Stimulated activated CD4-positive, alpha-beta T cell treated with anti-CD3 and anti-CD28 coated beads, Interleukin-4, amount 100 ng/mL, for 24 hours (primary cell): ENCODE results near the gene RNF14.
A peak's percentile ranks its signal among the peaks of the same experiment; 100 is the strongest.

Experiments
- DNase-seq: peaks from one replicate; pipeline ENCODE4 v3.0.0-alpha.2; 2020

RNF14 gene

GRCh38 chr5:141986072-141986471 is 17.2 kb downstream of the RNF14 start:
- no peak for DNase-seq

DNA sequence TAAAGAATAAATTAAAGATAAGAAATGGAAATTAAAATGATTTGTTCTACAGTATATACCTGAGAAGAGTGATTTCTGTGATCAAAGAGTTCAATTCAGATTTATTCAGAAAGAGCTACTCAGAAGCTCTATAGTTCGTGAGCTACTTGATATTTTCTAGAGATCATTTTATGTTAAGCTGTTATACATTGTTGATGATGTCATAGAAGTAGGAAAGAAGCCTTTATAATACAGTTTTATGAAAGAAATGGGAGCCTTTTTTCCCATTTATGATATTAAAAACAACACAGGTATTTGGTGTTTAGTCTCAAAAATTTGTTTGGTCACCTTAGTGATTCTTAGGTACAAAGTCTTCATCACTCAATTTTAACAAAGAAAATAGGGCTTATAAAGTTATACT is 20.8 kb downstream of the RNF14 start:
- no peak for DNase-seq

DNA sequence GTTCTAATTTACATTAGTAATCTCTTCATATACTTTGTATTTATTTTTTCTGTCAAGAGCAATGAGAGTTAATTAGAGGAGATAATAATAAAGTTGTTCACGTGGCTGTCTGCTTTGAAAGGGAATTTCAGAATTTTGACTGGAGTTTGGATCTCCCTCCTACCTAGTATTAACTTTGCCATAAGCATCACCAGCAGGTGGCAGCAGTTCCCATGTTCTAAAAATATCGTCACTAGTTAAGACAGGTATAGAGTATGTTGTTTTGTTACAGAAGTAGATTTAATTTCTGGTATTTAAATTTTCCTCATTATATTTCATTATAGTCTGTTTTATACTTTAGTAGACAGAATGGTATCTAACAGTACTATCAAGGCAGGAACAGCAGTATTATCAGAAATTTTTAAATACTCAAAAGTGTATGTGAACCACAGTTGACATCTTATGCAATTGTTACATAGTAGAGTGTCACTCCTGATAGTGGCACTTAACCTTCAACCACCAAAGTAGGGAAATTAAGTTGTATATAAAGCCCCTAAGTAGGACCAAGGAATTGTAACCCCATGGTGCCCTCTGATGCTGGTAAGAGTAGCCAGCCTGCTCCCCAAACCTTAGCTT is 23.6 kb downstream of the RNF14 start:
- peak; percentile 86 for DNase-seq

DNA sequence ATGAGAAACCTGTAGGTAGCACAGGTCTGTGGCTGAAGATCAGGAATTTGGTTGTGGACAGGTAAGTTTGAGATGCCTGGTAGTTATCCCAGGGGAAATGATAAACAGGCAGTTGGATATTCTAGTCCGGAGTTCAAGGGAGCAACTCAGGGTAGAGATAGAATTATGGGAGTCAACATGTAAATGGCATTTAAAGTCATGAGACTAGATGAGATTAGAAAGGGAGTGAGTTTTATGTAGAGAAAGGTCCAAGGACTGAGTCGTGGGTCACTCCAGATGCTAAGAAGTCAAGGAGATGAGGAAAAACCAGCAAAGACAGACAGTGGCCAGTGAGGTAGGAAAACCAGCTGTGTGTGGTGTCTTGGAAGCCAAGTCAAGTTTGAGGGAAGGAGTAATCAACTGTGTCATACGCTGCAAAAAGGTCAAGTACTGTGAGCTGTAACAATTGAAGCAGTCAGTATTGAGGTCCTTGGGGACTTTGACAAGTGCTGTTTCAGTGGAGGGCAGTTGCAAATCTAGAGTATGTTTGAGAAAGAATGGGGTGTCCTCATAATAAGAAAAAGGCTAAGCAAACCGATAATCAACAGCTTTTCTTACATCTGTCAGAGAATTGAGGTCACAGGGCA is 25.7 kb downstream of the RNF14 start:
- DNase-seq = no peak

DNA sequence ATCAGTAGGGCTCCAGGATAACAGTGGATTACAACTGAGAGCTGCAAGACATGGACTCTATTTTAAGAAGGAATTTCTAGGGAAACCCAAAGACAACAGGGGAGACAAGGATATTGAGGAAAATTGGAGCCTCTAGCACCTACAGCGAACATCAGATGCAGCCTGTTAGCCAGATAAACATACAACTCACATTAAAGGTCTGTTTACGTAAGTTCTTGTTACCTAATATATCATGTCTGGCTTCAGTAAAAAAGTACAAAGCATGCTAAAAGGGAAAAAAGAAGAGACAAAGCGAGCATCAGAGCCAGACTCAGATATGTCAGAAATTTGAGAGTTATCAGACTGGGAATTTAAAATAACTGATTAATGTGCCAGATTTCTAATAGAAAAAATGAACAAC is 26.8 kb downstream of the RNF14 start:
- no peak for DNase-seq

GRCh38 chr5:141997358-141997960 is 28.6 kb downstream of the RNF14 start:
- no peak for DNase-seq

- DNase-seq = no peak
Measured at GRCh38 chr5:142000173-142000572, 31.3 kb downstream of the RNF14 start.

GRCh38 chr5:142000704-142001484 is 32.0 kb downstream of the RNF14 start:
- DNase-seq = no peak

DNA sequence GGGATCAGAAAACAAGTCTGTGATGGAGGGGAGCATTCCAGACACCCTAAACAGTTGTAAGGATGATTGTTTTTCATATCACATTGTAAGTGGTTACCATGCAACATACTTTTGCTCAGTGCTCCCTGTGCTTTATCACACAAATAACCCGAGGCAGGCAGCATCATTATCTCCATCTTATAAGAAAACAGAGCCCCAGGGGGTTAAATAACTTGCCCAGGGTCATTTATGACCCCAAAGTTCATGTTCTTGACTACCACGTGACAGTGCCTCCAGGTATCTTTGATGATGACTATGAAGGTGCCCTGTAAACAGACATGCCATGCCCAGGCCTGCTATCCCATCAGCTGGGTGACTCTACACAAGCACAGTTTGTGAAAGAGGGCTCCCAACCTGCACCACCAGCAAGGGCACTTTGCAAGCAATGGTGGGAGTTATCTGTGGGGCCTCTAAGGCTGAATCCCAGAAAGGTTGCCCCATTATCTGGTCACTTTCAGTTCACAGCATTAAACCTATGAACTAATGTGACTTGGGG is 34.4 kb downstream of the RNF14 start:
- DNase-seq = no peak

DNA sequence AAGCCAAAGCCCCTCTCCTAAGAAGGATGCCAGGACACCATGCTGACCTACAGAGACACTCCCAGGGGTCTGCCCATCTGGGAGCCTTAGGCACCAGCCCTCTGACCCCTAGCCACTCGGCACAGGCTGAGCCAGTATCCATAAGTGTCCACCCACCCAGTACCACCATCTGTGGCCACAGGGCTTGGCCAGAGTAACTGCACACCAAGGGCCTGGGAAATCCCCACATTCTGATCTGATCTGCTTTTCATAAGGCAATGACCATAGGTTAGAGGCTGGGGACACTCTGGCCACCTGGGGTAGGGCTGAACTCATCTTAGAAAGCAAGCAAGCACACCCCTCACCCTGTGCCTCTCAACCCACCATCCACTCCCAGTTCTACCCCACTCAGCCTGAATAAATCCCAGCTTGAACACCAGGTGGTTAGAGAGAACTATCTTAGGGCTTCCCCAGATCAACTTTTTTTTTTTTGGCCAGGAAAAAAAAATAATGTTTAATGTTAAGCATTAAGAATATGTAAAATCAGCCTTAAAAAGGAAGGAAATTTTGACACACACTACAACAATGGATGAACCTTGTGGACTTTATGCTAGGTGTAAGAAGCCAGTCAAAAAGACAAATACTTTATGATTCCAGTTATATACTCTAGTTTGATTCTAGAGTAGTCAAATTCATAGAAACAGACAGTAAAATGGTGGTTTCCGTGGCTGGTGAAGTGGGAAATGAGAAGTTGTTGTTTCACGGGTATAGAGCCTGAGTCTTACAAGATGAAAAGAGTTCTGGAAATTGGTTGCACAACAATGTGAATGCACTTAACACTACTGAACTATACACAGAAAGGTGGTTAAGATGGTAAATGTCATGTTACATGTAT is 37.7 kb downstream of the RNF14 start:
- peak; percentile 40 for DNase-seq

DNA sequence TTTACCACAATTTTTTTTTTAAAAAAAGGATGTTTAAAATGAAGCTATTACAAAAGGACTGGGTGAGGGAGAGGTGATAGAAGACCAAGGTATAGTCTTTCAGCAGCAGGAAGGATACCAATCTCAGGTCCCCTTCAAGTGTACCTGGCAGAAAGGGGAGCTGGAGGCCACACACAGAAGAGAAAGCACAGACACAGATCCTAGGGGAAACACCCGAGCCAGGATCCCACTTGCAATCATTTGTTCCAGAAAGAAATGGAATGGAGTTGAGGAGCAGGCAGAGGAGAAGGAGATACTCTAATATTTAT is 38.3 kb downstream of the RNF14 start:
- DNase-seq = no peak

GRCh38 chr5:142008813-142009212 is 39.9 kb downstream of the RNF14 start:
- DNase-seq = no peak

GRCh38 chr5:142009886-142010285 is 41.0 kb downstream of the RNF14 start:
- no peak for DNase-seq

DNA sequence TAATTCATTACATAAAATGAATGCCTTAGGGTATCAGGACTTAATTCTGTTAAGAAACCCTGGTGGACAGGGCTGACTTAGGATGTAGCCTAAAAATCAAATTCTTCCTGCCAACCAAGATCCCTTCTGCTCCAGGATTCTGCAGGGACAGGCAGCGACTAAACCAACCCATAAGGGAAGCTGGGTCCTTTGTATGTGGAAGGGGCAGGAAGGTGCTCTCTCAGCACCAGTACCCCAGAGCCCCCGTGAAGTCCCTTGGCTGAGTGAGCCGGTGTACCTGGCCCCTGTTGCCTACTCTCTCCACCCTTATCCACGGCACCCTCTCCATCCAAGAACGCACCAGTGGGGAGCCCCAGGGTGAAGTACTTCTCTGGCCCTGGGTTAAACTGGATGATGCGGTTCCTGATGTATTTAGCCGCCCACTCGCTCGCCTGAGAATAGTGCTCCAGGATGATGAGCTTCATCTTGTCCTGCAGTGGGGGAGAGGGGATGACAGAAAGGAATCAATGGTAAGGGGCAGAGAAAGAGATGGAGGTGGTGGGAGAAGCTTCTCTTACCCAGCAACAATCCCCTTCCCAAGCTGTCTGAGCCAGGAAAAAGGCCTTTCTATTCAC is 42.8 kb downstream of the RNF14 start:
- DNase-seq = no peak

GRCh38 chr5:142012186-142012785 is 43.4 kb downstream of the RNF14 start:
- peak; percentile 75 for DNase-seq

GRCh38 chr5:142012792-142013388 is 44.0 kb downstream of the RNF14 start, which contains the start of gene GNPDA1:
Gene GNPDA1 (minus strand): TSS chr5:142013027. CDS start chr5:142012035, 992 bp downstream.
- peak; percentile 67 for DNase-seq

DNA sequence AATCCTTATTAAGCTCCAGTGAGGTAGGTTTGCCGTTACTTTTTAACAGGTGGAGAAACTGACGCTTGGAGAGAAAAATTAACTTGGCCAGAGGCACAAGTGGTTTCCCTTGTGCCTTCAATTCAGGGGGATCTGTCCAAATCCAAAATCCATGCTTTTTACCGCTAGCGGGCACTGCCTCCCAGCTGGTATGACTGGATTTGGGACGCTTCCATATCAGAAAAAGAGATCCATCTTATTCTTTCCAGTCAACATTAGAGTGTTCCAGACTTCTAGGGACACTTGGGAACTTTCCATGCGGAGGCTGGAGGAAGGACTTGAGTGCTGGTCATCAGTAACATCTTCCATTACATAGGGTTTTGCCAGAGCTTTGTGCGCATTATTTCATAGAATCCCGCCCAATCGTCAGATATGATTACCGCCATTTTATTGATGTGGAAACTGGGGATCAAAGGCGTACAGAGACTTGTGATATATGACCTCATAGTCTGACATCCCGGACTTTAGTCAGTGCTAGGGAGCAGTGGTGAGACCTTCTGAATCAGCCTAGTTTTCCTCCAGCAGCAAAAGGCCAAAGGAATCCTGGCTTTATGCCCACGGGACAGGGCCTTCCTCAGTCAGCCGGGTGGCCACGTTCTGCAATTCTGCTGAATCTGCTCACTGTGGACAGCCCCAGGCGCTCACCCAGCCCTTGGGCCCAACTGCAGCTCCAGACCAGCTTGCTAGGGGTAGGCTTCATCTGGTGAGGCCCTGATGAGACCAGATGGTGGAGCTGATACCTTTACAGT is 45.0 kb downstream of the RNF14 start:
- DNase-seq = no peak

GRCh38 chr5:142014911-142015584 is 46.1 kb downstream of the RNF14 start:
- DNase-seq = peak; percentile 73

- DNase-seq = peak; percentile 65
Measured at GRCh38 chr5:142015781-142016533, 47.1 kb downstream of the RNF14 start.
